SJCRH30 (cell line): ENCODE measurements around the gene SART3. TPM values are rescaled to one million over a fixed set of nuclear protein-coding genes. Genes with fewer than 3 reads are reported as not detected.
A peak's percentile ranks its signal among the peaks of the same experiment; 100 is the strongest.

Experiments
- DNase-seq, 2 experiments: peaks; one replicate each; pipeline ENCODE4 v3.0.0-alpha.2; 2015 to 2020
- H3K27ac ChIP-seq: fragments of 250-450 bp; sonication (Bioruptor Pico); 2 replicates; pipeline ENCODE4 v1.5.1; 2020; ENCODE audit warnings: mild to moderate bottlenecking, moderate library complexity
- H3K27me3 ChIP-seq: fragments of 250-450 bp; sonication (Bioruptor Pico); 2 replicates; pipeline ENCODE4 v1.5.1; 2020; ENCODE audit warnings: mild to moderate bottlenecking, moderate library complexity
- H3K36me3 ChIP-seq: fragments of 250-450 bp; sonication (Bioruptor Pico); 2 replicates; pipeline ENCODE4 v1.5.1; 2020; ENCODE audit warnings: mild to moderate bottlenecking, moderate library complexity
- H3K4me1 ChIP-seq: fragments of 250-450 bp; sonication (Bioruptor Pico); 2 replicates; pipeline ENCODE4 v1.5.1; 2020; ENCODE audit warnings: mild to moderate bottlenecking, moderate library complexity
- H3K4me3 ChIP-seq: fragments of 250-450 bp; sonication (Bioruptor Pico); 2 replicates; pipeline ENCODE4 v1.5.1; 2020; ENCODE audit warnings: mild to moderate bottlenecking, moderate library complexity
- H3K9me3 ChIP-seq: fragments of 250-450 bp; sonication (Bioruptor Pico); replicated peaks from 2 replicates; pipeline ENCODE4 v1.5.1; 2020; ENCODE audit warnings: mild to moderate bottlenecking, moderate library complexity
- total RNA-seq: library from RNA; depleted of rRNA; stranded (reverse); fragments of >200 nt; shearing (Covaris generic); gene quantifications from 2 replicates; pipeline ENCODE4 v1.2.3, GENCODE V29; 2014; rRNA removed

The SART3 gene, protein sequence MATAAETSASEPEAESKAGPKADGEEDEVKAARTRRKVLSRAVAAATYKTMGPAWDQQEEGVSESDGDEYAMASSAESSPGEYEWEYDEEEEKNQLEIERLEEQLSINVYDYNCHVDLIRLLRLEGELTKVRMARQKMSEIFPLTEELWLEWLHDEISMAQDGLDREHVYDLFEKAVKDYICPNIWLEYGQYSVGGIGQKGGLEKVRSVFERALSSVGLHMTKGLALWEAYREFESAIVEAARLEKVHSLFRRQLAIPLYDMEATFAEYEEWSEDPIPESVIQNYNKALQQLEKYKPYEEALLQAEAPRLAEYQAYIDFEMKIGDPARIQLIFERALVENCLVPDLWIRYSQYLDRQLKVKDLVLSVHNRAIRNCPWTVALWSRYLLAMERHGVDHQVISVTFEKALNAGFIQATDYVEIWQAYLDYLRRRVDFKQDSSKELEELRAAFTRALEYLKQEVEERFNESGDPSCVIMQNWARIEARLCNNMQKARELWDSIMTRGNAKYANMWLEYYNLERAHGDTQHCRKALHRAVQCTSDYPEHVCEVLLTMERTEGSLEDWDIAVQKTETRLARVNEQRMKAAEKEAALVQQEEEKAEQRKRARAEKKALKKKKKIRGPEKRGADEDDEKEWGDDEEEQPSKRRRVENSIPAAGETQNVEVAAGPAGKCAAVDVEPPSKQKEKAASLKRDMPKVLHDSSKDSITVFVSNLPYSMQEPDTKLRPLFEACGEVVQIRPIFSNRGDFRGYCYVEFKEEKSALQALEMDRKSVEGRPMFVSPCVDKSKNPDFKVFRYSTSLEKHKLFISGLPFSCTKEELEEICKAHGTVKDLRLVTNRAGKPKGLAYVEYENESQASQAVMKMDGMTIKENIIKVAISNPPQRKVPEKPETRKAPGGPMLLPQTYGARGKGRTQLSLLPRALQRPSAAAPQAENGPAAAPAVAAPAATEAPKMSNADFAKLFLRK
- 101 and 104 TPM in 2 replicates for total RNA-seq

DNA sequence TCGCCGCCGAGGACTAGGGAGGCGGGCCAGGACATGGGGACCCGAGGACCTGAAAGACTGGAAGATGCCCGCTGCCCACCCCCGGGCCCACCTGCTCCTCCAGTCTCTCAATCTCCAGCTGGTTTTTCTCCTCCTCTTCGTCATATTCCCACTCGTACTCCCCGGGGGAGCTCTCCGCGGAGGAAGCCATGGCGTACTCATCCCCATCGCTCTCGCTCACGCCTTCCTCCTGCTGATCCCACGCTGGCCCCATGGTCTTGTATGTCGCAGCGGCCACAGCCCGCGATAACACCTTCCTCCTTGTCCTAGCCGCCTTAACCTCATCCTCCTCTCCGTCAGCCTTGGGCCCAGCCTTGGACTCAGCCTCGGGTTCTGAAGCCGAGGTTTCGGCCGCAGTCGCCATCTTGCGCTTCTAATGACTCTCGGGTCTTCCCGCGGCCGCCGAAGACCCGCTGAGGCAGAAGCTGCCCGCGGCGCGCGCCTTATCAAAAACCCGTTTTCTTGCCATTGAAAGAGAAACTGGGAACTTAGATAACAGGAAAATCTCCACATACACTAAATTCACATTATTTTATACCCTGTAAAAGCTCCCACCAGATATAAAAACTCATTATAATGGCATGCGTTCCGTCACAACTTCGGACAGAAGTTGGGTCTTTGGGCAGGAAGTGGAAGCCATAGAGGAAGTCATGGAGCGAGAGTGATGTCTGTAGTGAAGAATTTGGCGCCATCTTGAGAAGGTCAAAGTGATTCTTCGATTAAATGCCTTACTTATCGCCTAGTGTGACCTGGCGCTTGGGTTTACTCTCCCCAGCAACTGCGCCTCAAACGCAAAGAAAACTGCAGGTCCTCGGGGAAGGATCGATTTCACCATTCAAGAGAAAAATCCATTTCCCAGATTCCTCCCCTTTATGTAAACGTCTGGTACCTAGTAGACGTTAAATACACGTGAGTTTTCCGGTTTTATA lies at the start of gene SART3:
TSS of gene SART3 (minus strand) at position 422 of the 968 bp plus-strand sequence. CDS start at position 403, 19 bp downstream.
- Histone ChIP-seq H3K9me3 (no peaks in the 10 kb centered on the region), H3K4me1 (peaks cover 13% of the 10 kb centered on the region), H3K36me3 (peaks cover 5% of the 10 kb centered on the region; the same call in 1 of the 2 replicates), H3K27ac (peak within 1 kb of the TSS; percentile 96), H3K27me3 (no peaks in the 10 kb centered on the region), H3K4me3 (peak within 1 kb of the TSS; percentile 76)
- peak; percentile 78 to 93 for DNase-seq

DNA sequence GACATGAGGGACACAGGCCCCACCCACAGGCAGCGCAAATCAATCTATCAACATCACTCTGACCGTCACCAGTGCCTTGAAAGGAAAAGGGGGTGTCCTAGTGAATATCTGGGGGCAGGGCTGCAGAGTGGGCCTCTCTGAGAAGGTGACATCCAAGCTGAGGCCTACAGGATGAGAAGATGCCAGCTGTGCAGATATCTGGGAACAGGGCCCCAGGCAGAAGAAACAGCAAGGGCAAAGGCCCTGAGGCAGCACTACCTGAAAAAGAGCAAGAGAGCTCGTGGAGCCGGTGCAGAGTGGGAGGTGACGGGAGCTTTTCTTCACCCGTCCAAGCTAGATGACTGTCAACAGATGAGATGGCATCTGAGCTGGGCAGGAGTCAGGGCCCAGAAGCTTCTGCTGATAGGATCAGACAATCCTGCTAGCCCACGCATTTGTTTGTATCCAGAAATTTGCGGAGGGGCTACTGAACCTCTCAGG lies 49.4 kb upstream of the SART3 start:
- Histone ChIP-seq H3K9me3 (no peaks in the 10 kb centered on the region), H3K36me3 (no peaks in the 10 kb centered on the region), H3K27me3 (no peaks in the 10 kb centered on the region), H3K4me3 (no peak overlapping the region), H3K27ac (no peak overlapping the region), H3K4me1 (peaks cover 25% of the 10 kb centered on the region)
- no peak for DNase-seq

DNA sequence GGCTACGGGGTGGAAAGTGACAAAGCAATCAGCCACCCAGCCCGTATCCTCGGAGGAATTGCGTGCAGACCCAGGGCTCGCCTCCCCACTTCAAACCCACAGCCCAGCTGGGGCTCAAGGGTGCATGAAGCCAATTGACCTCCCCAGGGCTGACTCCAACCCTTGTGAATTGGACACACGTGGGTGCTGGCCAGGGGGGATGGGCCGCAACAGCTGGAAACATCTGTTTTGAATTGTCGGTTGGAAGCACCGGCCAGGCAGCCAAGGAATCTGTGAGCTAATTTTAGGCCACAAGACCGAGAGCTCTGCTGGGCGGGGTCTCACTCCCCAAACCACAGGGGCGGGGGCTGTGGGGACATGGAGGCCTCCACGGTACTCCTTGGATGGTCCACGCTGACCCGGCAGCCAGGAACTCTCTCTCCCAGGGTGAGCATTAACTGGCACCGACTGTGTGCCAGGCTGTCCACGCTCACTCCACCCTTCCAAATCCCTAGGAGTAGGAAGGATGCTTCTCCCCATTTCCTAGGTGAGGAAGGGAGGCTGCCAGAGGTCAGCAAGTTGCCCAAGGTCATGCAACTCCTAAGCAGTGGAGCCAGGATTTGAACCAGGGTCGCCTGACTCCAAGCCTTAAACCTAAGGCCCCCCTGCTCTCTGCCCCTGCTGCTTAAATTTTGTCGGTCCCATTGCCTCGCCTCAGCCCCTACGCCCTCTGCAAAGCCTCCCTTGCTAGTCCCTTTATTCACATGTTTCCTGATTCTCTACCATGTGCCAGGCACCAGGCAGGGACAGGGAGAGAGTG lies 48.8 kb upstream of the SART3 start:
- peak; percentile 71 to 72 for DNase-seq
- no peaks in the 10 kb centered on the region for H3K27me3 ChIP-seq
- H3K9me3 ChIP-seq: no peaks in the 10 kb centered on the region
- H3K4me1 ChIP-seq: peaks cover 26% of the 10 kb centered on the region
- no peak overlapping the region for H3K4me3 ChIP-seq
- no peaks in the 10 kb centered on the region for H3K36me3 ChIP-seq
- H3K27ac ChIP-seq: no peak overlapping the region

DNA sequence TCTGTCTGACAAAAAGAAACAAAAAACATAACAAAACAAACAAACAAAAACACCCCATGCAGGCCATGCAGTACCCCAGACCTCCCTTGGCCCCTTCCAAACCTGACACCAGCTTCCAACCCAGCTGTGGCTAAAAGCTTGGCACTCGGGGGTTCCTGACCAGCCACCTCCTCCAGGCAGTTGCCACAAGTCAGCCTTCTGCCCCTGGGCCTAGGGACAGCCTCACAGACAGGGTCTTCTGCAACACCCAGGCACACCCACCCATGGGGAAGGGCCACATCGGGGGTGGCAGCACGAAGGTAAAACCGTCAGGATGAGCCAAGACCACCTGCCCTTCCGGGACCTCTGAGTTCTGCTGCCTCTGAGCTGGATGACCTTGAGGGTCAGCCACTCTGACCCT lies 47.6 kb upstream of the SART3 start:
- peaks cover 28% of the 10 kb centered on the region for H3K4me1 ChIP-seq
- no peak for DNase-seq
- H3K27me3 ChIP-seq: no peaks in the 10 kb centered on the region
- no peak overlapping the region for H3K27ac ChIP-seq
- H3K9me3 ChIP-seq: no peaks in the 10 kb centered on the region
- no peak overlapping the region for H3K4me3 ChIP-seq
- H3K36me3 ChIP-seq: no peaks in the 10 kb centered on the region

DNA sequence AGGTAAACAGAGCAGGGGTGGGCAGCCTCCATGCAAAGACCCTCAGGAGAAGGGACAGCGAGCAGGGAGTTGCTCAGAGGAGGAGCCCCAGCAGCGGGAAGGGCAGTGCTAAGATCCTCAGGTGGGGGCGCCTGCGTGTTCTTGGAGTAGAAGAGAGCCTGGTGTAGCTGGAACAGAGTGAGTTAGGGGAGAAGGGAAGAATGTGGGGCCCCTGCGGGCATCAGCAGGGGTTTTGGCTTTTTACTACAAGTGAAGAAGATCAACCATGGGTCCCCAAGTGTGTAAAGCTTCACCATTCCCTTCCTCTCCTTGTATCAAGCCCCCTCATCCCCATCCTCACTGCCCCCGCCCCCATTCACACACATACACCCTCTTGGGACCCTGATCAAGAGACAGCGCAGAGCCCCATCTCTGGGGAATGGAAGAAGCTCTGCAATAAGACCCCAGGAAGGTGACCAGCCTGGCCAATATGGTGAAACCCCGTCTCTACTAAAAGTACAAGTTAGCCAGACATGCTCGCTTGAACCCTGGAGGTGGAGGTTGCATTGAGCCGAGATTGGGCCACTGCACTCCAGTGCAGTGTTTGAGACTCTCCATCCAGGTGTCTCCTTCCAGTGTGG lies 47.1 kb upstream of the SART3 start:
- DNase-seq: no peak
- Histone ChIP-seq H3K4me3 (no peak overlapping the region), H3K9me3 (no peaks in the 10 kb centered on the region), H3K27me3 (no peaks in the 10 kb centered on the region), H3K27ac (no peak overlapping the region), H3K4me1 (peaks cover 24% of the 10 kb centered on the region), H3K36me3 (no peaks in the 10 kb centered on the region)

DNA sequence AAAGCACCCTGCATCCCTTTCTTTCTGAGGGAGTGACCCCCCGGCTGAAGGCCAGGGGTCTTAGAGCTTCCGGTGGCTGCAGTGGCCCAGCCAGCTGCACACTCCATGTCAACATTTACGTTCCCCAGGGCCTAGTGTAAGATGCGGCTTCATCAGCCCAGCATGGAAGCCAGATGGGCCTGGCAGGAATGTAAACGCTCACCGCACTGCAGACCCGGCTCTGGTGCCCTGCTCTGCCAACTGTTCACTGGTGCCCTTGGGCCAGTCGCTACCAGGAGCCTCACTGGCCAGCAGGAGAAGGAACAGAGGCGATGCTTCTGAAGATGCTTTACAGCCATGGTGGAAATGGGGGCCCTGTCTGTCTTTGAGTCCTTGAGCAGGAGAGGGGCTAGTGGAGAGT lies 45.5 kb upstream of the SART3 start:
- peaks cover 14% of the 10 kb centered on the region for H3K4me1 ChIP-seq
- DNase-seq: no peak
- no peaks in the 10 kb centered on the region for H3K27me3 ChIP-seq
- H3K4me3 ChIP-seq: no peak overlapping the region
- no peaks in the 10 kb centered on the region for H3K9me3 ChIP-seq
- H3K27ac ChIP-seq: no peak overlapping the region
- H3K36me3 ChIP-seq: no peaks in the 10 kb centered on the region

DNA sequence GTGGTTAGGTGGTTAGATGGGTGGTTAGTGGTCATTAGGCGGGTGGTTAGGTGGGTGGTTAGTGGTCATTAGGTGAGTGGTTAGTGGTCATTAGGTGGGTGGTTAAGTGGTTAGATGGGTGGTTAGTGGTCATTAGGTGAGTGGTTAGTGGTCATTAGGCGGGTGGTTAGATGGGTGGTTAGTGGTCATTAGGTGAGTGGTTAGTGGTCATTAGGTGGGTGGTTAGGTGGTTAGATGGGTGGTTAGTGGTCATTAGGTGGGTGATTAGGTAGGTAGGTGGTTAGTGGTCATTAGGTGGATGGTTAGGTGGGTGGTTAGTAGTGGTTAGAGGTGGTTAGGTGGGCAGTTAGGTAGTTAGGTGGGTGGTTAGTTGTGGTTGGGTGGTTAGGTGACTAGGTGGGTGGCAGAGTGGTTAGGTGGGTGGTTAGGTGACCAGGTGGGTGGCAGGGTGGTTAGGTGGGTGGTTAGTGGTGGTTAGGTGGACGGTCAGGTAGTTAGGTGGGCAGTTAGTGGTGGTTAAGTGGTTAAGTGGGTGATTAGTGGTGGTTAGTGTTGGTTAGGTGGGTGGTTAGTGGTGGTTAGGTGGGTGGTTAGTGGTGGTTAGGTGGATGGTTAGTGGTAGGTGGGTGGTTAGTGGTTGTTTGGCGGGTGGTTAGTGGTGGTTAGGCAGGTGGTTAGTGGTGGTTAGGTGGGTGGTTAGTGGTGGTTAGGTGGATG lies 44.9 kb upstream of the SART3 start:
- H3K36me3 ChIP-seq: no peaks in the 10 kb centered on the region
- H3K4me1 ChIP-seq: peaks cover 16% of the 10 kb centered on the region
- no peaks in the 10 kb centered on the region for H3K27me3 ChIP-seq
- no peaks in the 10 kb centered on the region for H3K9me3 ChIP-seq
- H3K27ac ChIP-seq: no peak overlapping the region
- DNase-seq: no peak
- H3K4me3 ChIP-seq: no peak overlapping the region

DNA sequence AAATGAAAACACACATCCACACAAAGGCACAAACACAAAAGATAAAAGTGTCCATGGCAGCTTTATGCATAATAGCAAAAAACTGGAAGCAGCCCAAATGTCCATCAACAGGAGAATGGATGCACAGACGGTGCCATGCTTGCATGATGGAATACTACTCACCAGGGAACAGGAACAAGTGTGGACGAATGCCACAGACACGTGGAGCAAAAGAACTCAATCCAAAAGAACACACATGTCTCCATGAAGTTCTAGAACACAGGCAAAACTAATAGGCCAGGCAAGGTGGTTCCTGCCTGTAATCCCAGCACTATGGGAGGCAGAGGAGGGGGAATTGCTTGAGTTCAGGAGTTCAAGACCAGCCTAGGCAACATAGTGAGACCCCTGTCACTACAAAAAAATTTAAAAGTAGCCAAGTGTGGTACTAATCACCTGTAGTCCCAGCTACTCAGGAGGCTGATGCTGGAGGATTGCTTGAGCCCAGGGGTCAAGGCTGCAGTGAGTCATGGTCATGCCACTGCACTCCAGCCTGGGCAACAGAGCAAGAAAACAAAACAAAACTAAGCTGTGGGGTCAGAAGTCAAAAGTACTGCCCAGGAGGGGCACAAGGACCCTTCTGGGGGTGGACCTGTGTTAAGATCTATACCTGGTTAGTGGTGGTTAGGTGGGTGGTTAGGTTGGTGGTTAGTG lies 44.2 kb upstream of the SART3 start:
- Histone ChIP-seq H3K27me3 (no peaks in the 10 kb centered on the region), H3K9me3 (no peaks in the 10 kb centered on the region), H3K4me1 (peaks cover 14% of the 10 kb centered on the region), H3K36me3 (no peaks in the 10 kb centered on the region), H3K27ac (no peak overlapping the region), H3K4me3 (no peak overlapping the region)
- no peak for DNase-seq

DNA sequence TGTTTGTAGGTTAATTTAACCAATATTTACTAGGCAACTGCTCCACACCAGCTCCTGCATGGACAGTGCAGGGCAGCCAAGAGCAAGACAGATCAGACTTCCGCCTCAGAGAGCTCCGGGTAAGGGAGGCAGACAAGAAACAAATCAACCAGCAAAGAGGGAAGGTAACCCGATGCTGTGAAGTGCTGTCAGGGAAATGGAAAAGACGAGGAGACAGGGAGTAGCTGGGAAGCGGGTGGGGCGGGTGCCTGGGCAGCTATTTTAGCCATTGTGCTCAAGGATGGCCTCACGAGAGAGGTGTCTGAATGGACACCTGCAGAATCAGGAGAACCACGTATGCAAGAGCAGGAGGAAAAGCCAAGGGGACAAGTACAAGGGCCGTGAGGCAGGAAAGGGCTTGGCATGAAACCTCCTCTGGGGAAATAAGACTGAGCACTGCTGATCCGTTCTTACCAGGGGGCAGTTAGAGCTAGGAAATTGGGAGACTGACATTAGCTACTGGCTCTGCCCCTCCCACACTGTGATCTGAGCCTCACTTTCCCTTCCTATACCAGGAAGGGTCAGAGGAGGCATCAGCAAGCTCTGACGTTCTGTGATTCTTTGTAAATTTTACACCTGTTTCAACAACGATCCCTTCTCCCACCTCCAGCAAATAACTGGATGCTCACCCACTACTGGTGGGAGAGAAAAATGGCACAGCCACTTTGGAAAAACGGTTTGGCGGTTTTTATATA lies 43.4 kb upstream of the SART3 start:
- Histone ChIP-seq H3K9me3 (no peaks in the 10 kb centered on the region), H3K4me3 (no peak overlapping the region), H3K27ac (no peak overlapping the region), H3K36me3 (no peaks in the 10 kb centered on the region), H3K27me3 (no peaks in the 10 kb centered on the region), H3K4me1 (peaks cover 9% of the 10 kb centered on the region; the same call in 1 of the 2 replicates)
- DNase-seq: no peak

DNA sequence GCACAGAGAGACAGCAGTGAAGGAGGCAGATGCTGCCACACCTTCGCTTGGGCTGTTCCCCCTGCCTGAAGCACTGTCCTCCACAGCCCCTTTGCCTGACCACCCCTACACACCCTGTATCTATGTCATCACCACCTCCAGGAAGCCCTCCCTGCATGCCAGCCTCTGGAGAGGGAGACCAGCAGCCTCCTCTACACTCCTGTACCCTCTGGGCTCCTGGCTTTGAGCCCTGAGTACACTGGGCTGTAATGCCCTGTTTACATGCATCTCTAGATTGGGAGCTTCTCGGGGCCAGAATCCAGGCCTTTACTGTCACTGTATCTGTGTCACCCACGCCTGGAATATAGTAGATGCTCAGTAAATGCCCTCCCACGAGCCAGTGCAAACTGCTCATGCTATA lies 42.8 kb upstream of the SART3 start:
- no peak overlapping the region for H3K4me3 ChIP-seq
- H3K36me3 ChIP-seq: no peaks in the 10 kb centered on the region
- H3K27me3 ChIP-seq: no peaks in the 10 kb centered on the region
- DNase-seq: no peak
- H3K9me3 ChIP-seq: no peaks in the 10 kb centered on the region
- H3K27ac ChIP-seq: no peak overlapping the region
- H3K4me1 ChIP-seq: peaks cover 14% of the 10 kb centered on the region; the same call in 1 of the 2 replicates

DNA sequence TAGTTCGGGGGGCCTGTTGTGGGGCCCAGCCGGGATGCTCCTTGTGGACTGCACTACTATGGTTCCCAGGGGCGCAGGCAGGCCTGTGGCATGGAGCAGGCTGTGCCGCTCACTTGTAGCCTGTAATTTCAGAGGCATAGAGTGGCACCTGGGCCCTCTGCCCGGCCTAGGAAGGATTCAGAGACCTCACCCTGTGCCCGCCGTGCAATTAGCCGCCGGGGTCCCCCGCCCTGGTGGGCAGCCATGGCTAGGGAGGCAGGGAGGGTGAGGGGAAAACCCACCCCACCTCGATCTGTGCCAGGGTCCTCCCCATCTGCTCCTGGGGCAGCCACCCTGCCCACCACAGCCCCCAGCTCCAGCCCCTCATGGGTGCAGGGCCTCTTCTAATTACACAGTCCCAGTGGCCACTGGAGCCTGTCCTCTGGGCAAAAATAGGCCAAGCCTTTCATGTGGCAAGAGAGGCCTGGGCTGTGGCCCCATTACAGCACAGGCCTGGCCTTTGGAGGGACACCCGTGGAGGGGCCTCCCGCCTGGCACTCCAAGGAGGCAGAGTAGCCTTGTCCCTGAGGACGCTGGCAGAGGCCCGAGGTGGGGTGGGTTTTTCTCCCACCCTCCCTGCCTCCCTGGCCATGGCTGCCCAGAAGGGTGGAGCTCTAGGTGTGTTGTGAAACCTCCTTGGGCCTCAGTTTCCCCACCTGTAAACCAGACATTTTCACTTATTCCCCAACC lies 42.2 kb upstream of the SART3 start:
- Histone ChIP-seq H3K9me3 (no peaks in the 10 kb centered on the region), H3K36me3 (no peaks in the 10 kb centered on the region), H3K27ac (no peak overlapping the region), H3K4me1 (peaks cover 15% of the 10 kb centered on the region; the same call in 1 of the 2 replicates), H3K4me3 (no peak overlapping the region), H3K27me3 (no peaks in the 10 kb centered on the region)
- DNase-seq: no peak
